Mucosa of stomach (tissue), 1 donor: ENCODE results near the gene SMYD3.

Experiments used
- H3K27me3 ChIP-seq: one replicate; pipeline ENCODE4 v1.7.0; 2013; ENCODE audit warnings: mild to moderate bottlenecking, low read length; ENCODE audit not compliant: control insufficient read depth, insufficient read depth
- H3K36me3 ChIP-seq: one replicate; pipeline ENCODE4 v1.7.0; 2013; ENCODE audit warnings: low read length; ENCODE audit not compliant: control insufficient read depth, insufficient read depth
- H3K4me1 ChIP-seq: one replicate; pipeline ENCODE4 v1.7.0; 2013; ENCODE audit warnings: mild to moderate bottlenecking, low read length; ENCODE audit not compliant: control insufficient read depth, insufficient read depth
- H3K4me3 ChIP-seq: one replicate; pipeline ENCODE4 v1.7.0; 2013; ENCODE audit warnings: low read length
- H3K9ac ChIP-seq: one replicate; pipeline ENCODE4 v1.7.0; 2013; ENCODE audit warnings: mild to moderate bottlenecking, low read length, moderate library complexity
- H3K9me3 ChIP-seq: one replicate; pipeline ENCODE4 v1.7.0; 2013; ENCODE audit warnings: mild to moderate bottlenecking, low read length, moderate library complexity; ENCODE audit not compliant: control insufficient read depth
- donor health status: Pancreatic carcinoma.

Gene SMYD3

GRCh38 chr1:246292571-246292970 lies 214.5 kb downstream of the SMYD3 start:
- no peaks in the 10 kb centered on the region for H3K4me1 ChIP-seq
- H3K9ac ChIP-seq, result no peak overlapping the region
- no peaks in the 10 kb centered on the region for H3K27me3 ChIP-seq
- H3K9me3 ChIP-seq, result no peaks in the 10 kb centered on the region
- no peak overlapping the region for H3K4me3 ChIP-seq
- H3K36me3 ChIP-seq, result no peaks in the 10 kb centered on the region

- Histone ChIP-seq H3K9me3 (no peaks in the 10 kb centered on the region), H3K27me3 (no peaks in the 10 kb centered on the region), H3K4me3 (no peak overlapping the region)
These were observed 216.0 kb downstream of the SMYD3 start for GRCh38 chr1:246291127-246291526.

GRCh38 chr1:246283771-246284410 lies 223.2 kb downstream of the SMYD3 start:
- H3K4me1 ChIP-seq, result no peaks in the 10 kb centered on the region
- H3K4me3 ChIP-seq, result no peak overlapping the region
- no peaks in the 10 kb centered on the region for H3K36me3 ChIP-seq
- no peaks in the 10 kb centered on the region for H3K9me3 ChIP-seq
- no peaks in the 10 kb centered on the region for H3K27me3 ChIP-seq
- no peak overlapping the region for H3K9ac ChIP-seq

More at GRCh38 chr1:246291127-246291526, 216.0 kb downstream of the SMYD3 start:
- Histone ChIP-seq H3K9ac (no peak overlapping the region), H3K36me3 (no peaks in the 10 kb centered on the region), H3K4me1 (no peaks in the 10 kb centered on the region)

- Histone ChIP-seq H3K4me3 (no peak overlapping the region), H3K9me3 (no peaks in the 10 kb centered on the region)
These were observed 225.4 kb downstream of the SMYD3 start for GRCh38 chr1:246281639-246282038.

GRCh38 chr1:246281195-246281594 lies 225.9 kb downstream of the SMYD3 start:
- H3K9me3 ChIP-seq, result no peaks in the 10 kb centered on the region
- H3K27me3 ChIP-seq, result no peaks in the 10 kb centered on the region
- no peaks in the 10 kb centered on the region for H3K36me3 ChIP-seq
- H3K4me1 ChIP-seq, result no peaks in the 10 kb centered on the region
- H3K4me3 ChIP-seq, result no peak overlapping the region
- no peak overlapping the region for H3K9ac ChIP-seq

More at GRCh38 chr1:246281639-246282038, 225.4 kb downstream of the SMYD3 start:
- Histone ChIP-seq H3K36me3 (no peaks in the 10 kb centered on the region), H3K9ac (no peak overlapping the region), H3K27me3 (no peaks in the 10 kb centered on the region), H3K4me1 (no peaks in the 10 kb centered on the region)

- Histone ChIP-seq H3K9me3 (no peaks in the 10 kb centered on the region), H3K4me1 (no peaks in the 10 kb centered on the region)
These were observed 226.5 kb downstream of the SMYD3 start for GRCh38 chr1:246280551-246280950.

GRCh38 chr1:246279402-246279801 lies 227.7 kb downstream of the SMYD3 start:
- H3K36me3 ChIP-seq, result no peaks in the 10 kb centered on the region
- H3K4me1 ChIP-seq, result no peaks in the 10 kb centered on the region
- H3K9ac ChIP-seq, result no peak overlapping the region
- no peaks in the 10 kb centered on the region for H3K27me3 ChIP-seq
- no peak overlapping the region for H3K4me3 ChIP-seq
- H3K9me3 ChIP-seq, result no peaks in the 10 kb centered on the region

More at GRCh38 chr1:246280551-246280950, 226.5 kb downstream of the SMYD3 start:
- Histone ChIP-seq H3K4me3 (no peak overlapping the region), H3K36me3 (no peaks in the 10 kb centered on the region), H3K27me3 (no peaks in the 10 kb centered on the region), H3K9ac (no peak overlapping the region)

GRCh38 chr1:246278371-246278770 lies 228.7 kb downstream of the SMYD3 start:
- Histone ChIP-seq H3K9ac (no peak overlapping the region), H3K27me3 (no peaks in the 10 kb centered on the region), H3K36me3 (no peaks in the 10 kb centered on the region), H3K4me3 (no peak overlapping the region), H3K9me3 (no peaks in the 10 kb centered on the region), H3K4me1 (no peaks in the 10 kb centered on the region)

GRCh38 chr1:246275036-246275435 lies 232.0 kb downstream of the SMYD3 start:
- Histone ChIP-seq H3K27me3 (no peaks in the 10 kb centered on the region), H3K9me3 (no peaks in the 10 kb centered on the region), H3K4me1 (no peaks in the 10 kb centered on the region), H3K36me3 (no peaks in the 10 kb centered on the region), H3K4me3 (no peak overlapping the region), H3K9ac (no peak overlapping the region)

GRCh38 chr1:246274186-246274585 lies 232.9 kb downstream of the SMYD3 start:
- no peak overlapping the region for H3K4me3 ChIP-seq

GRCh38 chr1:246271516-246271915 lies 235.6 kb downstream of the SMYD3 start:
- H3K36me3 ChIP-seq, result no peaks in the 10 kb centered on the region

More at GRCh38 chr1:246274186-246274585, 232.9 kb downstream of the SMYD3 start:
- H3K27me3 ChIP-seq, result no peaks in the 10 kb centered on the region
- H3K9me3 ChIP-seq, result no peaks in the 10 kb centered on the region
- no peak overlapping the region for H3K9ac ChIP-seq
- no peaks in the 10 kb centered on the region for H3K4me1 ChIP-seq
- H3K36me3 ChIP-seq, result no peaks in the 10 kb centered on the region

GRCh38 chr1:246270236-246270635 lies 236.8 kb downstream of the SMYD3 start:
- no peaks in the 10 kb centered on the region for H3K4me1 ChIP-seq
- H3K27me3 ChIP-seq, result no peaks in the 10 kb centered on the region
- no peak overlapping the region for H3K9ac ChIP-seq
- H3K36me3 ChIP-seq, result no peaks in the 10 kb centered on the region
- H3K4me3 ChIP-seq, result no peak overlapping the region
- no peaks in the 10 kb centered on the region for H3K9me3 ChIP-seq

More at GRCh38 chr1:246271516-246271915, 235.6 kb downstream of the SMYD3 start:
- Histone ChIP-seq H3K4me3 (no peak overlapping the region), H3K9me3 (no peaks in the 10 kb centered on the region), H3K9ac (no peak overlapping the region), H3K27me3 (no peaks in the 10 kb centered on the region), H3K4me1 (no peaks in the 10 kb centered on the region)

- Histone ChIP-seq H3K36me3 (no peaks in the 10 kb centered on the region), H3K4me1 (no peaks in the 10 kb centered on the region), H3K9ac (no peak overlapping the region), H3K9me3 (no peaks in the 10 kb centered on the region), H3K4me3 (no peak overlapping the region), H3K27me3 (no peaks in the 10 kb centered on the region)
These were observed 237.6 kb downstream of the SMYD3 start for GRCh38 chr1:246269466-246269865.
